ENCODE results near the gene NPNT.

The NPNT gene

GRCh38 chr4:105952591-105952990 is 57.3 kb downstream of the NPNT start:
- TF ChIP-seq CTCF (IDR thresholded peaks at IDR 0.05; ENCODE audit: control insufficient read depth, extremely low read depth, insufficient read depth): no peak
- DNase-seq (ENCODE audit: low read depth): no peak

DNA sequence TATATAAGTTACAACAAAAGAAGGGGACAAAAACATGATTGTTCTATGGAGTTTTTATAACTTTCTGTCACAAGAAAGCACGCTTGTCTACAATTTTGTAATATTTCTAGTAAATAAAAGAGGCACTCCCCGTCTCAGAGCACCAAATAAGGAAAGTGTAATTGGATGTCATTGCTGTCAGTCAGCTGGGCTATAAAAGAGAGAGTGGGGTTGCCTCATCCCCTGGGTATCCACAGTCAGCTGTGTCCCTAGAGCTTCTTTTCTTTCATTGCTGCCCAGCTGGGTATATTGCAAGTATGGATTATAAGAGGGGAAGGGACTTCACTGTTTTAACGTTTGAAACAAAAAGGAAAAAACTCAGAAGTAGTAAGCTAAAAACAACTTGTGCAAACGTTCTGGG is 61.3 kb downstream of the NPNT start:
- DNase-seq (ENCODE audit: low read depth): no peak
- TF ChIP-seq CTCF (IDR thresholded peaks at IDR 0.05; ENCODE audit: control insufficient read depth, extremely low read depth, insufficient read depth): no peak
- H3K4me3 ChIP-seq (ENCODE audit: low read depth, low read length): no peak overlapping the region

More at GRCh38 chr4:105952591-105952990, 57.3 kb downstream of the NPNT start:
- no peak overlapping the region for H3K4me3 ChIP-seq (ENCODE audit: low read depth, low read length)

- DNase-seq (ENCODE audit: low read depth): no peak
- H3K4me3 ChIP-seq (ENCODE audit: low read depth, low read length): no peak overlapping the region
- no peak for TF ChIP-seq CTCF (IDR thresholded peaks at IDR 0.05; ENCODE audit: control insufficient read depth, extremely low read depth, insufficient read depth)
Observed at GRCh38 chr4:105957680-105958079, 62.4 kb downstream of the NPNT start.

DNA sequence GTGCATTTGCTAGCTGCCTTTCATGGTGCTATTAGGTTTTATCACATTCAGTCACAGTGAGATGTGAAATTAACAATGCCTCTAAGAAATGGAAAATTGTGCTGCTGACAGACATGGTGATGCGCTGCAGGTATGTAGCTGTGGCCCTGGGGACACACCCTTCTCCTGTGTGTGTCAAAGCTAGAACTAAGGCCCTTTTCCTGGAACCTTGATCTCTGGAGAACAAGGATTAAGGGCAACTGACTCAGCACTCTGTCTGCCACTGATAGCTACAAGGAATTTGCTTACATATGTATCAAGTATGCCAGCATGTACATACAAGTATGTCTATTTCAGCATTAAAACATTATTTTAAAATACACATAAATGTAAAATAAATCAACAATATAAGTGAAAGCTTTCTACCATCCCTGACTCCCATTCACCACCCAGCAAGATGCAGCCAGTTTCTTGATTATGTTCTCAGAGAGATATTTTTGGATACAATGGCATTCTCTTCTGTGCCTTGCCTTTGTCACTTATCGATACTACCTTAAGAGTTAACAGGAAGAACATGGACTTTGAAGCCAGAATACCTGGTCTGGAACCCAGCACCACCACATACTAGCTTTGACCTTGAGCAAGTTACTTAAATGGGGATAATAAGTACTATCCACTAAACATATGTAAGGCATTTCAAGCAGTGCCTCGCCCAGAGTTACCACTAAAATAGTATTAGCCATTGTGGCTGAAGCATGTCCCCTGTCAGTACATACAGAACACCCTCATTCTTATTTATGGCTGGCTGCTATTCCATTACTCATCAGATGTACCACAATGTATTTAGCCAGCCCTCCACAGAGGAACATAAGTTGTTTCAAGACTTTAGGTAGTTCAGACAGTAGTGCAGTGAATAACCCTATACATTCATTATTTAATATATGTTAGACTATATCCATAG is 68.5 kb downstream of the NPNT start:
- DNase-seq (ENCODE audit: low read depth): no peak
- no peak overlapping the region for H3K4me3 ChIP-seq (ENCODE audit: low read depth, low read length)

GRCh38 chr4:105965183-105965800 is 70.0 kb downstream of the NPNT start:
- DNase-seq (ENCODE audit: low read depth): no peak
- no peak for TF ChIP-seq CTCF (IDR thresholded peaks at IDR 0.05; ENCODE audit: control insufficient read depth, extremely low read depth, insufficient read depth)
- no peak overlapping the region for H3K4me3 ChIP-seq (ENCODE audit: low read depth, low read length)

More for the DNA sequence above, 68.5 kb downstream of the NPNT start:
- no peak for TF ChIP-seq CTCF (IDR thresholded peaks at IDR 0.05; ENCODE audit: control insufficient read depth, extremely low read depth, insufficient read depth)

- no peak overlapping the region for H3K4me3 ChIP-seq (ENCODE audit: low read depth, low read length)
- no peak for TF ChIP-seq CTCF (IDR thresholded peaks at IDR 0.05; ENCODE audit: control insufficient read depth, extremely low read depth, insufficient read depth)
- DNase-seq (ENCODE audit: low read depth): peak; percentile 26
Observed at GRCh38 chr4:105966051-105966450, 70.8 kb downstream of the NPNT start.

All from LNCaP clone FGC (cell line).